H1 (cell line): ENCODE results near the gene ABCA1. TPM values are rescaled to one million over a fixed set of nuclear protein-coding genes. Genes with fewer than 3 reads are reported as not detected.
A peak's percentile ranks its signal among the peaks of the same experiment; 100 is the strongest.

Source experiments
- CTCF ChIA-PET: fragments of 300-600 bp; sonication (Branson Sonifier 250); formaldehyde crosslinking; loops from one replicate; lab custom pipeline; 2021; ENCODE audit not compliant: partially characterized antibody; lab: Charles Lee
- POLR2A ChIA-PET: fragments of 300-600 bp; sonication (Branson Sonifier 250); formaldehyde crosslinking; loops from one replicate; lab custom pipeline; 2021; ENCODE audit warnings: inconsistent platforms; ENCODE audit not compliant: partially characterized antibody; lab: Charles Lee
- DNase-seq, 2 experiments: peaks; one replicate each; pipeline versions ENCODE4 v3.0.0 to v3.0.0-alpha.2; 2010 to 2022; ENCODE audit warnings: low spot score in 2 of 2, low read depth in 1 of 2, mixed read lengths in 1 of 2
- FAIRE-seq: peaks from 2 replicates; lab custom pipeline; 2011; peaks lifted over from hg19 to GRCh38; lab: Jason Lieb, UNC
- H2AFZ ChIP-seq: 2 replicates; pipeline ENCODE4 v1.8.1; 2012; ENCODE audit warnings: low read length, inconsistent platforms
- H2AK5ac ChIP-seq: 2 replicates; pipeline ENCODE4 v1.6.1; 2013; ENCODE audit warnings: low read depth, low read length
- H2BK120ac ChIP-seq: replicated peaks from 2 replicates; pipeline ENCODE3; 2013; ENCODE audit warnings: low read depth, low read length, inconsistent platforms
- H2BK12ac ChIP-seq: 2 replicates; pipeline ENCODE4 v1.6.1; 2013; ENCODE audit warnings: low read depth, low read length
- H2BK15ac ChIP-seq: 2 replicates; pipeline ENCODE4 v1.6.1; 2013; ENCODE audit warnings: low read length
- H2BK20ac ChIP-seq: 2 replicates; pipeline ENCODE4 v1.6.1; 2013; ENCODE audit warnings: low read length
- H2BK5ac ChIP-seq: 2 replicates; pipeline ENCODE4 v1.6.1; 2013; ENCODE audit warnings: low read depth, low read length
- H3K14ac ChIP-seq: 2 replicates; pipeline ENCODE4 v1.6.1; 2013; ENCODE audit warnings: inconsistent platforms; ENCODE audit not compliant: insufficient read length
- H3K18ac ChIP-seq: 2 replicates; pipeline ENCODE4 v1.6.1; 2013; ENCODE audit warnings: low read length; ENCODE audit errors: extremely low read depth
- H3K23ac ChIP-seq: 2 replicates; pipeline ENCODE4 v1.6.1; 2013; ENCODE audit warnings: inconsistent platforms; ENCODE audit not compliant: insufficient read length
- H3K23me2 ChIP-seq: 2 replicates; pipeline ENCODE4 v1.6.1; 2013; ENCODE audit warnings: low read depth, low read length
- H3K27ac ChIP-seq: 2 replicates; pipeline ENCODE4 v1.6.1; 2011; ENCODE audit warnings: low read depth, low read length, inconsistent platforms
- H3K27me3 ChIP-seq, 4 experiments: replicated peaks in 1 of 4; 1 replicate in 1 of 4; 2 replicates in 3 of 4; pipeline versions ENCODE4 v1.6.1 to v1.8.1; 2011 to 2013; ENCODE audit warnings: low read length in 3 of 4, mild to moderate bottlenecking in 3 of 4, inconsistent platforms in 2 of 4, mixed read lengths in 2 of 4, moderate library complexity in 1 of 4; ENCODE audit not compliant: control insufficient read depth in 3 of 4, insufficient read depth in 3 of 4; ENCODE audit errors: extremely low read depth in 1 of 4
- H3K36me3 ChIP-seq, 4 experiments: 2 replicates each; pipeline versions ENCODE4 v1.6.1 to v1.8.1; 2011 to 2013; ENCODE audit warnings: mild to moderate bottlenecking in 4 of 4, low read length in 3 of 4, moderate library complexity in 2 of 4, control low read depth in 1 of 4, inconsistent platforms in 1 of 4; ENCODE audit not compliant: insufficient read depth in 4 of 4, control insufficient read depth in 2 of 4
- H3K4ac ChIP-seq: replicated peaks from 2 replicates; pipeline ENCODE3; 2013; ENCODE audit warnings: low read length, low read depth, mixed read lengths, inconsistent platforms; ENCODE audit not compliant: insufficient read length
- H3K4me1 ChIP-seq, 4 experiments: replicated peaks in 1 of 4; 1 replicate in 1 of 4; 2 replicates in 3 of 4; pipeline versions ENCODE4 v1.6.1 to v1.8.1; 2011 to 2013; ENCODE audit warnings: low read length in 3 of 4, inconsistent platforms in 2 of 4, mixed read lengths in 1 of 4; ENCODE audit not compliant: insufficient read depth in 4 of 4, control insufficient read depth in 3 of 4
- H3K4me2 ChIP-seq, 2 experiments: 2 replicates each; pipeline versions ENCODE4 v1.6.1 to v1.8.1; 2011 to 2013; ENCODE audit warnings: low read depth in 2 of 2, low read length in 2 of 2, control low read depth in 1 of 2, inconsistent platforms in 1 of 2, mild to moderate bottlenecking in 1 of 2; ENCODE audit not compliant: insufficient read depth in 1 of 2
- H3K4me3 ChIP-seq, 4 experiments: fragments of 200-600, 300-600 bp in 1 of 4; sonication (generic), shearing (Covaris generic), sonication (Bioruptor Twin) in 1 of 4; 2 replicates each; pipeline versions ENCODE4 v1.5.1 to v1.8.1; 2011 to 2016; ENCODE audit warnings: low read length in 4 of 4, low read depth in 3 of 4, control low read depth in 2 of 4, inconsistent platforms in 2 of 4, mild to moderate bottlenecking in 2 of 4, mixed read lengths in 1 of 4, moderate library complexity in 1 of 4; ENCODE audit not compliant: insufficient read depth in 2 of 4; ENCODE audit errors: extremely low read depth in 1 of 4
- H3K56ac ChIP-seq: replicated peaks from 2 replicates; pipeline ENCODE3; 2013; ENCODE audit warnings: low read depth, mild to moderate bottlenecking, mixed read lengths, low read length, inconsistent platforms; ENCODE audit not compliant: insufficient read length
- H3K79me1 ChIP-seq: 2 replicates; pipeline ENCODE4 v1.6.1; 2013; ENCODE audit warnings: low read depth, low read length, control low read depth
- H3K79me2 ChIP-seq, 2 experiments: 2 replicates each; pipeline versions ENCODE4 v1.6.1 to v1.8.1; 2012 to 2013; ENCODE audit warnings: low read length in 2 of 2, mild to moderate bottlenecking in 2 of 2, inconsistent platforms in 1 of 2; ENCODE audit not compliant: insufficient read depth in 2 of 2, control insufficient read depth in 1 of 2
- H3K9ac ChIP-seq, 4 experiments: replicated peaks in 1 of 4; 1 replicate in 1 of 4; 2 replicates in 3 of 4; pipeline versions ENCODE4 v1.6.1 to v1.8.1; 2011 to 2013; ENCODE audit warnings: low read depth in 3 of 4, low read length in 3 of 4, control low read depth in 2 of 4, mild to moderate bottlenecking in 2 of 4, moderate library complexity in 2 of 4, inconsistent platforms in 1 of 4; ENCODE audit errors: extremely low read depth in 1 of 4
- H3K9me3 ChIP-seq, 2 experiments: 2 replicates each; pipeline versions ENCODE4 v1.6.1 to v1.8.1; 2012 to 2013; ENCODE audit warnings: mild to moderate bottlenecking in 2 of 2, moderate library complexity in 2 of 2, control low read depth in 1 of 2, inconsistent platforms in 1 of 2, low read depth in 1 of 2, low read length in 1 of 2, mixed read lengths in 1 of 2; ENCODE audit not compliant: insufficient read depth in 2 of 2
- H4K20me1 ChIP-seq, 2 experiments: replicated peaks in 1 of 2; 2 replicates each; pipeline versions ENCODE3 to v1.8.1; 2011 to 2013; ENCODE audit warnings: inconsistent platforms in 2 of 2, low read length in 2 of 2, mild to moderate bottlenecking in 1 of 2; ENCODE audit not compliant: insufficient read depth in 2 of 2, control insufficient read depth in 1 of 2
- H4K5ac ChIP-seq: 2 replicates; pipeline ENCODE4 v1.6.1; 2013; ENCODE audit warnings: low read length, low read depth, mixed read lengths, inconsistent platforms; ENCODE audit not compliant: insufficient read length
- H4K8ac ChIP-seq: 2 replicates; pipeline ENCODE4 v1.8.0; 2013; ENCODE audit warnings: mild to moderate bottlenecking, moderate library complexity, low read length, inconsistent platforms; ENCODE audit not compliant: insufficient read depth; ENCODE audit errors: extremely low read depth
- H4K91ac ChIP-seq: replicated peaks from 2 replicates; pipeline ENCODE3; 2013; ENCODE audit warnings: low read length, mixed read lengths, inconsistent platforms; ENCODE audit not compliant: insufficient read length
- HDAC6 ChIP-seq: IDR thresholded peaks from one replicate; pipeline ENCODE4 v1.7.1; 2012; ENCODE audit warnings: low read depth, mild to moderate bottlenecking, inconsistent platforms, low read length, moderate library complexity
- POLR2A ChIP-seq, 2 experiments: IDR thresholded peaks; 1 replicate in 1 of 2; 2 replicates in 1 of 2; pipeline ENCODE4 v1.6.1; 2011; ENCODE audit warnings: low read depth in 2 of 2, low read length in 2 of 2, mild to moderate bottlenecking in 2 of 2; ENCODE audit errors: control extremely low read depth in 1 of 2
- POU5F1 ChIP-seq: IDR thresholded peaks from 2 replicates; pipeline ENCODE4 v1.6.1; 2011; ENCODE audit warnings: low read depth, mild to moderate bottlenecking, low read length, moderate library complexity
- SIN3A ChIP-seq, 2 experiments: IDR thresholded peaks in 1 of 2; conservative IDR thresholded peaks in 1 of 2; 2 replicates each; pipeline ENCODE4 v1.6.1; 2011 to 2012; ENCODE audit warnings: low read length in 2 of 2, improper control_type of control experiment in 1 of 2, low read depth in 1 of 2, mild to moderate bottlenecking in 1 of 2
- WGBS, 2 experiments: shearing (Covaris generic) in 1 of 2; methylation state at CpG; one replicate each; pipeline versions ENCODE4 v1.1.6 to v1.1.7; 2013 to 2015; ENCODE audit warnings: low lambda C conversion rate in 2 of 2, mixed read lengths in 2 of 2, inconsistent platforms in 1 of 2, low coverage in 1 of 2, missing lambda C conversion rate in 1 of 2; ENCODE audit not compliant: insufficient replicate concordance in 2 of 2, insufficient coverage in 1 of 2, insufficient read length in 1 of 2; ENCODE audit errors: extremely low coverage in 1 of 2, missing lambda C conversion rate in 1 of 2; 5-methylcytosine and 5-hydroxymethylcytosine counted together
- polyA plus RNA-seq, 7 experiments: library from polyadenylated mRNA; depleted of rRNA in 3 of 7; stranded (reverse) in 5 of 7; unstranded in 2 of 7; fragments of >200 nt in 5 of 7; fragments of 200-250 nt in 2 of 7; gene quantifications; 1 replicate in 5 of 7; 2 replicates in 1 of 7; 4 replicates in 1 of 7; pipeline versions ENCODE4 v1.2.1 to v1.2.3, GENCODE V29; 2011 to 2013; ENCODE audit warnings: missing spikeins in 2 of 7, mixed read lengths in 2 of 7
- total RNA-seq: library from RNA; stranded (reverse); fragmentation: NEBNext Ultra II Directional; extraction: Animal tissue kit (Norgen Biotek cat#: 25700); gene quantifications from 2 replicates; pipeline ENCODE4 v1.2.1, GENCODE V29; 2021

ABCA1 gene
- total and polyA plus RNA-seq, 2 of the 8 experiments (the other 6 are each of a cell fraction or from before 2014, with no cell fraction given): 6.9 to 7.8 TPM

DNA sequence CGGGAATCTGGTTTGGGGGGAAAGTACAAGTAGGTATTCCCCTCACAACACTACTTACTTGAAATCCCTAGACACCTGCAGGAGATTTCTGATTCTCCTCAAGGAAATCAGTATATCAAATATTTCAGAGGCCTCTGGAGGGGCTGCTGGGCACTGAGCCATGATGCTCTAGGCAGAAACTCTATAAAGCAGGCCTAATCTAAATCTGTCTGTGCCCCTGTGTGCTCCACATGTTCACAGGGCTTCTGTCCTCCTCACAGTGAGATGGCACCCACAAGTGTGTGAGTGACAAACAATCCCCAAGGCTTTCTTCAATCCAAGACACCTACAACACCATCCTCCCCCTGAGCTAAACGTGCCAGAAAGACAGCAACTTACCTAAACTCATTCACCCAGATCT, 125.0 kb downstream of the ABCA1 start:
- CTCF ChIA-PET: interaction anchor here (0.5 to 1.5 kb wide), 2 partner anchors 11 to 612 kb away, joined by 3 to 4 read pairs; no protein-coding TSS in a partner anchor
- no peak overlapping the region for H4K5ac ChIP-seq
- no peak overlapping the region for H2AFZ ChIP-seq
- H3K56ac ChIP-seq: no peak overlapping the region
- H3K4me2 ChIP-seq: no peak overlapping the region
- H4K8ac ChIP-seq: no peak overlapping the region
- H4K91ac ChIP-seq: no peak overlapping the region
- no peak overlapping the region for H2BK12ac ChIP-seq
- H3K9me3 ChIP-seq: no peaks in the 10 kb centered on the region
- H4K20me1 ChIP-seq: no peaks in the 10 kb centered on the region
- no peak overlapping the region for H3K14ac ChIP-seq
- H3K23ac ChIP-seq: no peak overlapping the region
- no peaks in the 10 kb centered on the region for H3K27me3 ChIP-seq
- no peak for TF ChIP-seq HDAC6
- no peak for TF ChIP-seq POU5F1
- TF ChIP-seq SIN3A (conservative IDR thresholded peaks at IDR 0.05 in 1 of 2, IDR thresholded peaks at IDR 0.05 in 1 of 2; ENCODE audit: low read depth in 1 of 2, low read length in 2 of 2): no peak
- no peak for TF ChIP-seq POLR2A (IDR thresholded peaks at IDR 0.05; ENCODE audit: control extremely low read depth in 1 of 2, low read depth in 2 of 2, low read length in 2 of 2)
- TF ChIP-seq, all 59 proteins: peak for 0
- H3K4ac ChIP-seq: no peak overlapping the region
- no peak overlapping the region for H2BK120ac ChIP-seq
- peaks cover 6 to 31% (median 18%) of the 10 kb centered on the region in 4 experiments; a peak in 7 of 8 replicates for H3K36me3 ChIP-seq
- no peaks in the 10 kb centered on the region for H3K4me1 ChIP-seq
- 83% methylated on average over 2 of the region's 2 CpGs; no CpG with 5 or more reads in 1 of the 2 experiments for WGBS, 2 experiments
- no peak overlapping the region for H2BK15ac ChIP-seq
- H2BK20ac ChIP-seq: no peak overlapping the region
- no peak overlapping the region for H3K27ac ChIP-seq
- no peak overlapping the region for H3K18ac ChIP-seq
- H3K4me3 ChIP-seq: no peak overlapping the region
- H3K23me2 ChIP-seq: no peaks in the 10 kb centered on the region
- H3K79me1 ChIP-seq: no peaks in the 10 kb centered on the region
- no peaks in the 10 kb centered on the region for H3K79me2 ChIP-seq
- FAIRE-seq (no peak), DNase-seq (peak in 1 of 2 experiments; percentile 23)
- H3K9ac ChIP-seq: no peak overlapping the region
- no peak overlapping the region for H2AK5ac ChIP-seq
- no peak overlapping the region for H2BK5ac ChIP-seq
- POLR2A ChIA-PET: no interaction called here
